Limb (tissue), 2 donors: ENCODE results near the gene DLG2.

Experiments
- DNase-seq, 2 donors: peaks; one replicate each; pipeline ENCODE4 v3.0.0-alpha.2; 2016; ENCODE audit errors: extremely low spot score in 2 of 2

Gene DLG2

GRCh38 chr11:84140386-84141169 is 1486.6 kb downstream of the DLG2 start:
- no peak for DNase-seq

GRCh38 chr11:84137960-84138359 is 1489.2 kb downstream of the DLG2 start:
- no peak for DNase-seq

GRCh38 chr11:84137505-84137904 is 1489.6 kb downstream of the DLG2 start:
- no peak for DNase-seq

- DNase-seq = peak; percentile 13 to 44
Observed at GRCh38 chr11:84136926-84137325, 1490.2 kb downstream of the DLG2 start.

- no peak for DNase-seq
Observed at GRCh38 chr11:84130646-84131427, 1496.3 kb downstream of the DLG2 start.

GRCh38 chr11:84129961-84130576 is 1497.1 kb downstream of the DLG2 start:
- DNase-seq = no peak

- DNase-seq = no peak
Observed at GRCh38 chr11:84128840-84129239, 1498.3 kb downstream of the DLG2 start.

- DNase-seq = no peak
Observed at GRCh38 chr11:84117394-84117793, 1509.8 kb downstream of the DLG2 start.

- DNase-seq = no peak
Observed at GRCh38 chr11:84106541-84106940, 1520.6 kb downstream of the DLG2 start.

- DNase-seq = no peak
Observed at GRCh38 chr11:84105148-84105547, 1522.0 kb downstream of the DLG2 start.

GRCh38 chr11:84103096-84103495 is 1524.0 kb downstream of the DLG2 start:
- DNase-seq = peak in 1 of 2 donors; percentile 35

- no peak for DNase-seq
Observed at GRCh38 chr11:84097186-84097585, 1530.0 kb downstream of the DLG2 start.

- DNase-seq = no peak
Observed at GRCh38 chr11:84091212-84091986, 1535.7 kb downstream of the DLG2 start.

- DNase-seq = peak in 1 of 2 donors; percentile 8
Observed at GRCh38 chr11:84089072-84090057, 1537.8 kb downstream of the DLG2 start.

- no peak for DNase-seq
Observed at GRCh38 chr11:84071851-84072250, 1555.3 kb downstream of the DLG2 start.

- no peak for DNase-seq
Observed at GRCh38 chr11:84069048-84069447, 1558.1 kb downstream of the DLG2 start.

- no peak for DNase-seq
Observed at GRCh38 chr11:84061726-84062125, 1565.4 kb downstream of the DLG2 start.

- no peak for DNase-seq
Observed at GRCh38 chr11:84056653-84057376, 1570.3 kb downstream of the DLG2 start.

GRCh38 chr11:84045146-84045545 is 1582.0 kb downstream of the DLG2 start:
- no peak for DNase-seq

GRCh38 chr11:84044706-84045105 is 1582.4 kb downstream of the DLG2 start:
- no peak for DNase-seq
